Thoracic aorta (tissue), 2 donors: ENCODE results near the gene XAGE3. TPM values are rescaled to one million over a fixed set of nuclear protein-coding genes. Genes with fewer than 3 reads are reported as not detected.

Source experiments
- ATAC-seq: fragments of 150-250 bp; one replicate; pipeline ENCODE4 v1.8.0; 2017; ENCODE audit warnings: low read depth; ENCODE audit not compliant: insufficient number of reproducible peaks, low FRiP score
- DNase-seq: peaks from one replicate; pipeline ENCODE4 v3.0.0-alpha.2; 2020; ENCODE audit warnings: low spot score
- H3K27ac ChIP-seq, 2 donors: fragments of 200-600 bp; sonication (generic); 1 replicate in 1 of 2; 2 replicates in 1 of 2; pipeline ENCODE4 v1.5.1; 2016; ENCODE audit warnings: mild to moderate bottlenecking in 2 of 2, moderate library complexity in 2 of 2
- H3K27me3 ChIP-seq: fragments of 200-600 bp; sonication (generic); replicated peaks from 2 replicates; pipeline ENCODE4 v1.6.0; 2016; ENCODE audit warnings: mild to moderate bottlenecking; ENCODE audit not compliant: insufficient read depth
- H3K36me3 ChIP-seq: fragments of 200-600 bp; sonication (generic); one replicate; pipeline ENCODE4 v1.5.1; 2016
- H3K4me1 ChIP-seq, 2 donors: fragments of 200-600 bp; sonication (generic); 1 replicate in 1 of 2; 2 replicates in 1 of 2; pipeline versions ENCODE4 v1.5.1 to v1.6.0; 2016; ENCODE audit warnings: low read depth in 2 of 2, mild to moderate bottlenecking in 1 of 2; ENCODE audit not compliant: control insufficient read depth in 1 of 2
- H3K4me3 ChIP-seq: fragments of 200-600 bp; sonication (generic); 2 replicates; pipeline ENCODE4 v1.5.1; 2016; ENCODE audit warnings: mild to moderate bottlenecking
- H3K9me3 ChIP-seq: fragments of 200-600 bp; sonication (generic); 2 replicates; pipeline ENCODE4 v1.5.1; 2016
- total RNA-seq, 2 donors: library from RNA; depleted of rRNA; stranded (reverse); fragments of >200 nt; gene quantifications; one replicate each; pipeline versions ENCODE4 v1.1.0 to v1.2.3, GENCODE V29; 2016
- TF ChIP-seq, protein P1 (sequence below): fragments of 200-600 bp; sonication (generic); IDR thresholded peaks from one replicate; pipeline ENCODE4 v1.5.1; 2019; ENCODE audit warnings: antibody characterized with exemption

The XAGE3 gene
- total RNA-seq, 2 donors from 2014 or later = not detected

- ATAC-seq (no peak), DNase-seq (no peak)
- H3K36me3 ChIP-seq = no peaks in the 10 kb centered on the region
- H3K9me3 ChIP-seq = no peaks in the 10 kb centered on the region
- H3K27me3 ChIP-seq = no peaks in the 10 kb centered on the region
- TF ChIP-seq, protein P1, sequence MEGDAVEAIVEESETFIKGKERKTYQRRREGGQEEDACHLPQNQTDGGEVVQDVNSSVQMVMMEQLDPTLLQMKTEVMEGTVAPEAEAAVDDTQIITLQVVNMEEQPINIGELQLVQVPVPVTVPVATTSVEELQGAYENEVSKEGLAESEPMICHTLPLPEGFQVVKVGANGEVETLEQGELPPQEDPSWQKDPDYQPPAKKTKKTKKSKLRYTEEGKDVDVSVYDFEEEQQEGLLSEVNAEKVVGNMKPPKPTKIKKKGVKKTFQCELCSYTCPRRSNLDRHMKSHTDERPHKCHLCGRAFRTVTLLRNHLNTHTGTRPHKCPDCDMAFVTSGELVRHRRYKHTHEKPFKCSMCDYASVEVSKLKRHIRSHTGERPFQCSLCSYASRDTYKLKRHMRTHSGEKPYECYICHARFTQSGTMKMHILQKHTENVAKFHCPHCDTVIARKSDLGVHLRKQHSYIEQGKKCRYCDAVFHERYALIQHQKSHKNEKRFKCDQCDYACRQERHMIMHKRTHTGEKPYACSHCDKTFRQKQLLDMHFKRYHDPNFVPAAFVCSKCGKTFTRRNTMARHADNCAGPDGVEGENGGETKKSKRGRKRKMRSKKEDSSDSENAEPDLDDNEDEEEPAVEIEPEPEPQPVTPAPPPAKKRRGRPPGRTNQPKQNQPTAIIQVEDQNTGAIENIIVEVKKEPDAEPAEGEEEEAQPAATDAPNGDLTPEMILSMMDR = no peak
- no peak overlapping the region for H3K27ac ChIP-seq
- H3K4me1 ChIP-seq = no peaks in the 10 kb centered on the region
- H3K4me3 ChIP-seq = no peak overlapping the region
These were observed 46.7 kb downstream of the XAGE3 start for GRCh38 chrX:52821079-52821760.

DNA sequence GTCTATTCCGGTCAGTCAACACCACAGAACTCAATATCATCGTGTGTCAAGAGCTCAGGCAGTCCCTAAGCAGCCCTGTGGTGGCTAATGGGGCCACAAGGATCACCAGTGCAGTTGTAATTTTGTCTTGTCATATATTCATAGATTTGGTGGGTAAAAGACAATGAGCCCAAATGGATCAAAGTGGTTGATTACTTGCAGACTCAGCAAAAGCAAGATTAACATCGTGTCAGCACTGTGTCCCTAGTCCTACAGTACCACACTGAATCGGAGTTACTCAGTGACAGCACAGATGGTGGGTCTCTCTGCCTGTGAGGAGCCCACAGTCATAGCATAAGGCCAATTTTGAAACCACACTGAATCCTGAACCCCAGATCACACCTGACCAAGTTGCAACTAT, 48.1 kb downstream of the XAGE3 start:
- H3K36me3 ChIP-seq = no peaks in the 10 kb centered on the region
- no peaks in the 10 kb centered on the region for H3K9me3 ChIP-seq
- H3K27me3 ChIP-seq = no peaks in the 10 kb centered on the region
- H3K27ac ChIP-seq = no peak overlapping the region
- no peak overlapping the region for H3K4me3 ChIP-seq
- TF ChIP-seq, protein P1 = no peak
- ATAC-seq = no peak
- no peak for DNase-seq
- no peaks in the 10 kb centered on the region for H3K4me1 ChIP-seq

Other genes with a start within 250 kb of the XAGE3 start
- gene SSX7, start 213.2 kb downstream of the XAGE3 start, total RNA-seq = not detected
- not detected for gene SSX2, start 160.9 kb downstream of the XAGE3 start, total RNA-seq
- not detected for gene SSX2B, start 116.8 kb downstream of the XAGE3 start, total RNA-seq
- gene SPANXN5, start 70.7 kb downstream of the XAGE3 start, total RNA-seq = not detected
- not detected for gene XAGE5, start 56.8 kb downstream of the XAGE3 start, total RNA-seq
- gene FAM156B, start 29.2 kb upstream of the XAGE3 start, total RNA-seq = 10 to 100 TPM; 18.0 to 37.6 TPM
- 10 to 100 TPM; 44.3 to 55.7 TPM for gene FAM156A, start 90.4 kb upstream of the XAGE3 start, total RNA-seq
- 1 to 10 TPM; 2.3 to 2.7 TPM for gene GPR173, start 180.7 kb upstream of the XAGE3 start, total RNA-seq
- 100 to 1,000 TPM in 1 of 2 donors, 10 to 100 TPM in 1; 83.0 to 117 TPM for gene TSPYL2, start 214.3 kb upstream of the XAGE3 start, total RNA-seq
- 10 to 100 TPM; 25.9 to 28.6 TPM for gene KANTR, start 226.1 kb upstream of the XAGE3 start, total RNA-seq